ENCODE data around the gene TAGLN2. TPM values are rescaled to one million over a fixed set of nuclear protein-coding genes. Genes with fewer than 3 reads are reported as not detected.
A peak's percentile ranks its signal among the peaks of the same experiment; 100 is the strongest.

TAGLN2 gene
- total and polyA plus RNA-seq, 9 donors = 84.2 to 251 (median 201) TPM

DNA sequence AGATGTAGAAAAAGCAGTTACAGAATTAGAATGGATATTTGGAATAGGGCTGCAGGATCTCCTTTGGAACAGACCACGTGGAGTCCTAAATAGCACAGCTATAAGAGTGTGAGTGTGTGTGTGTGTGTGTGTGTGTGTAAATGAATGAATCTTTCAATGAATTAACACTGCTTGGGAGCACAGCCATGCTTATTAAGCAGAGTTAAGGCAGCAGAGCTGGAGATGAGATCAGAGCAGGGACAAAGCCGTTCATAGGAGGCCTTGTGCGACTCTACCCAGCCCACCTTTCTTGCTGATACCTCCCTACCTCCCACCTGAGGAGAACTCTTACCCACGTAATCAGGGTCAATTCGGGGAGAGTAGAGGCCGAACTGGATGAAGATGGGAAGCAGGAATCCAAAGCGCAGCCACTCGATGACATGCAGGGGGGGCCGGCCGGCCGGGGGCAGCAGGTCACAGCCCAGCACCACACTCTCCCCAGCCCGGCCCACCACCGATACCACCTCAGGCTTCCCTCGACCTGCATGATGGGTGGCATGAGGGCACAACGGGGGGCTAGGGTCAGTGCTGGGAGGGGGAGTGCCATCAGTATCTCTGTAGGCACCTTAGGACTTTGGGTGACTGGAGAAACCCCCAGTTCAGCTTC lies 17.4 kb upstream of the TAGLN2 start:
- H3K9me3 ChIP-seq (replicated peaks; ENCODE audit: control insufficient read depth, low read depth, low read length) = no peaks in the 10 kb centered on the region
- H3K36me3 ChIP-seq (ENCODE audit: control insufficient read depth, insufficient read depth, low read length) = no peaks in the 10 kb centered on the region
- H3K4me1 ChIP-seq (ENCODE audit: control insufficient read depth, insufficient read depth, low read length) = peaks cover 16% of the 10 kb centered on the region
- no peak overlapping the region for H3K4me3 ChIP-seq (ENCODE audit: low read length)
- peaks cover 23% of the 10 kb centered on the region for H3K27me3 ChIP-seq (ENCODE audit: control insufficient read depth, insufficient read depth, low read length)
- no peak for DNase-seq
- no peak overlapping the region for H3K27ac ChIP-seq (ENCODE audit: low read length)
- 75% methylated on average over 2 of the region's 15 CpGs for WGBS (ENCODE audit: insufficient coverage)

- H3K4me1 ChIP-seq (ENCODE audit: control insufficient read depth, insufficient read depth, low read length) = peaks cover 17% of the 10 kb centered on the region
- no peak overlapping the region for H3K4me3 ChIP-seq (ENCODE audit: low read length)
- H3K27ac ChIP-seq (ENCODE audit: low read length) = no peak overlapping the region
- peaks cover 23% of the 10 kb centered on the region for H3K27me3 ChIP-seq (ENCODE audit: control insufficient read depth, insufficient read depth, low read length)
- no peak for DNase-seq
- 45% methylated on average over 10 of the region's 15 CpGs for WGBS (ENCODE audit: insufficient coverage)
- H3K36me3 ChIP-seq (ENCODE audit: control insufficient read depth, insufficient read depth, low read length) = no peaks in the 10 kb centered on the region
- no peaks in the 10 kb centered on the region for H3K9me3 ChIP-seq (replicated peaks; ENCODE audit: control insufficient read depth, low read depth, low read length)
Observed at GRCh38 chr1:159941591-159942560, 16.6 kb upstream of the TAGLN2 start.

DNA sequence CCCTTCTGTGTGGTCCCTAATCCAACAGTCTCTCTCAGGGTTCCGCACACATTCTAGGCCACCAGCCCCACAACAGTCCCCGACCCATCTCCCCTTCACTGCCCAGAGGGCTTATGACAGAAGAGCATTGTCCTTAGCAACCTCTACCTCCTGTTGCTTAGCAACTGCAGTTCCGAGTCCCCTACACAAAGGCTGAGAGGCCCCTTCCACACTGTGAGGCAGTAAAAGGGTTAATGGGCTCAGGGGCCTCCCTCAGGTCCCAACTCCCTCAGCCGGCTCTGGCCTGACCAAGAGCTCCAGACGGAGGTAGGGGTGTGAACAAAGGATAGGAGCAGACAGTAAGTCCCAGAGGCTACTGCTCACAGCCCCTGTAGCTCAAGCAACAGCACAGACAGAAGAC lies 15.8 kb upstream of the TAGLN2 start:
- H3K27me3 ChIP-seq (ENCODE audit: control insufficient read depth, insufficient read depth, low read length) = peaks cover 22% of the 10 kb centered on the region
- H3K36me3 ChIP-seq (ENCODE audit: control insufficient read depth, insufficient read depth, low read length) = no peaks in the 10 kb centered on the region
- WGBS (ENCODE audit: insufficient coverage) = 45% methylated on average over 2 of the region's 5 CpGs

DNA sequence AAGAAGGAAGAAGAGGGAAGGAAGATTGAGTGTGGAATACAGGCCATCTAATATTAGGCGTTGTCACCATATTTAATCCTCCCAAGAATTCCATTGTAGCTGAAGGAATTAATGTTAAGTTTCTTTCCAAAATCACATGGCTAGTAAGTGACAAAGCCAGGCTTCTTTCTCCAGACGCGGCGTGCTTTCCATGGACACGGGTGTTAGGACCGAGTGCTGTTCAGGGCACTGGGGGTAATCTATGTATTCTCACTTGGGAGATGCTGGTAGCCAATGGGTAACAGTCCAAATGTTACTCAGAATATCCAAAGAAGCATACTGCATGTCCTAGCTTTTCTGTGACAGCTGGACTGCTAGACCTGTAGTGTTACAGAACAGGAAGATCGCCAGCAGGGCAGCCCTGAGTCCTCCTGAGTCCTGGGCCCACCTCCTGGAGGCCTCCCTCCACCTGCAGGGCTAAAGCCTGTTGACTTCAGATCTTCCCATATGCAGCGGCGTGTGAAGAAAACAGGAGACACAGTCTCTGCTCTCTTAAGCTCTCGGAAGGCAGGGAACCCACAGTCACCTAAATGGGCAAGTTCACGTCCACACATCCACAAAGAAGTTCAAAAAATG lies 14.8 kb upstream of the TAGLN2 start:
- WGBS (ENCODE audit: insufficient coverage) = 66% methylated on average over 4 of the region's 11 CpGs
- no peak for DNase-seq
- H3K27me3 ChIP-seq (ENCODE audit: control insufficient read depth, insufficient read depth, low read length) = peaks cover 16% of the 10 kb centered on the region
- H3K9me3 ChIP-seq (replicated peaks; ENCODE audit: control insufficient read depth, low read depth, low read length) = no peaks in the 10 kb centered on the region
- H3K4me1 ChIP-seq (ENCODE audit: control insufficient read depth, insufficient read depth, low read length) = peaks cover 9% of the 10 kb centered on the region
- no peak overlapping the region for H3K27ac ChIP-seq (ENCODE audit: low read length)
- no peaks in the 10 kb centered on the region for H3K36me3 ChIP-seq (ENCODE audit: control insufficient read depth, insufficient read depth, low read length)
- no peak overlapping the region for H3K4me3 ChIP-seq (ENCODE audit: low read length)

More for the DNA sequence above, 15.8 kb upstream of the TAGLN2 start:
- no peak for DNase-seq
- no peak overlapping the region for H3K4me3 ChIP-seq (ENCODE audit: low read length)
- H3K4me1 ChIP-seq (ENCODE audit: control insufficient read depth, insufficient read depth, low read length) = peaks cover 17% of the 10 kb centered on the region
- H3K27ac ChIP-seq (ENCODE audit: low read length) = no peak overlapping the region
- no peaks in the 10 kb centered on the region for H3K9me3 ChIP-seq (replicated peaks; ENCODE audit: control insufficient read depth, low read depth, low read length)

GRCh38 chr1:159939678-159940002 lies 14.3 kb upstream of the TAGLN2 start:
- no peak for DNase-seq
- Histone ChIP-seq H3K9me3 (replicated peaks; ENCODE audit: control insufficient read depth, low read depth, low read length) (no peaks in the 10 kb centered on the region), H3K27me3 (ENCODE audit: control insufficient read depth, insufficient read depth, low read length) (peaks cover 11% of the 10 kb centered on the region), H3K4me1 (ENCODE audit: control insufficient read depth, insufficient read depth, low read length) (peaks cover 6% of the 10 kb centered on the region), H3K4me3 (ENCODE audit: low read length) (no peak overlapping the region), H3K27ac (ENCODE audit: low read length) (no peak overlapping the region), H3K36me3 (ENCODE audit: control insufficient read depth, insufficient read depth, low read length) (no peaks in the 10 kb centered on the region)
- WGBS (ENCODE audit: insufficient coverage) = no CpG with 5 or more reads among the region's 3 CpGs

GRCh38 chr1:159938905-159939677 lies 13.8 kb upstream of the TAGLN2 start:
- DNase-seq = no peak
- H3K36me3 ChIP-seq (ENCODE audit: control insufficient read depth, insufficient read depth, low read length) = no peaks in the 10 kb centered on the region
- H3K4me3 ChIP-seq (ENCODE audit: low read length) = no peak overlapping the region
- H3K27ac ChIP-seq (ENCODE audit: low read length) = no peak overlapping the region
- H3K9me3 ChIP-seq (replicated peaks; ENCODE audit: control insufficient read depth, low read depth, low read length) = no peaks in the 10 kb centered on the region
- peaks cover 6% of the 10 kb centered on the region for H3K4me1 ChIP-seq (ENCODE audit: control insufficient read depth, insufficient read depth, low read length)
- WGBS (ENCODE audit: insufficient coverage) = 90% methylated on average over 5 of the region's 6 CpGs
- H3K27me3 ChIP-seq (ENCODE audit: control insufficient read depth, insufficient read depth, low read length) = peaks cover 7% of the 10 kb centered on the region

GRCh38 chr1:159938211-159938852 lies 13.0 kb upstream of the TAGLN2 start:
- Histone ChIP-seq H3K27ac (ENCODE audit: low read length) (no peak overlapping the region), H3K36me3 (ENCODE audit: control insufficient read depth, insufficient read depth, low read length) (no peaks in the 10 kb centered on the region), H3K27me3 (ENCODE audit: control insufficient read depth, insufficient read depth, low read length) (peaks cover 5% of the 10 kb centered on the region), H3K9me3 (replicated peaks; ENCODE audit: control insufficient read depth, low read depth, low read length) (no peaks in the 10 kb centered on the region), H3K4me1 (ENCODE audit: control insufficient read depth, insufficient read depth, low read length) (peaks cover 6% of the 10 kb centered on the region), H3K4me3 (ENCODE audit: low read length) (no peak overlapping the region)
- no peak for DNase-seq
- WGBS (ENCODE audit: insufficient coverage) = 48% methylated on average over 6 of the region's 7 CpGs

DNA sequence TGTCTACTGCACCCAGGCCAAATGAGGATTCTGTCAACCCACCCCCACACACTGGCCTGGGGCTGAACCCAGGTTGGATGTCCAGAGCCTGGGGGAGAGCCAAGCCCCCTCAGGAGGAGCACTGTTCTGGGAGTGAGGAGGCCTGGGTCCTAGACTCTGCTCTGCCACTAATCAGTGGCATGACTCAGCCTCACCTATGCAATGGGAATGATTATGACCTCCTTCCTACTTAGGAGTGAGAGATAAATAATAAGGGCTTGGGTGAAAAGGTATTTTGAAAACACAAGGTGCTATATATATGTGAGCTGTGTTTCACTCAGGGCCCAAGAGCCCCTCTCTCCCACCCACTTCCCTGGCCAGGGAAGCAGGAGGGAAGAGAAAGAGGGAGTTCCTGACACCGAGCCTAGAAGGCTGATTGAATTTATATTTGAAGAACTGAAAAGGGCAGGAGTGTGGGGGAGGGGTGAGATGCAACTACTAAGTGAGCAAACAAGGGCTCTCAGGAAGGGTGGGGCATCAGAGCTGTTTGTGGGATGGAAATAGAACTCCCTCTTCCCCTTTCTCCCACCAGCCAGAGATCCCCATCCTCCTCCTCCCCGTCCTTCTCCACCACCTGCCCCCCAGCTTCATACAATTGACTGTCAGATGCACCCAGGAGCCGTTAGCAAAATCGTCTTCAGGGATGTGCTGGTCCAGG lies 11.9 kb upstream of the TAGLN2 start:
- peaks cover 6% of the 10 kb centered on the region for H3K4me1 ChIP-seq (ENCODE audit: control insufficient read depth, insufficient read depth, low read length)
- H3K4me3 ChIP-seq (ENCODE audit: low read length) = no peak overlapping the region
- H3K27me3 ChIP-seq (ENCODE audit: control insufficient read depth, insufficient read depth, low read length) = peaks cover 5% of the 10 kb centered on the region
- H3K9me3 ChIP-seq (replicated peaks; ENCODE audit: control insufficient read depth, low read depth, low read length) = no peaks in the 10 kb centered on the region
- no peaks in the 10 kb centered on the region for H3K36me3 ChIP-seq (ENCODE audit: control insufficient read depth, insufficient read depth, low read length)
- no peak for DNase-seq
- 30% methylated on average over 3 of the region's 4 CpGs for WGBS (ENCODE audit: insufficient coverage)
- H3K27ac ChIP-seq (ENCODE audit: low read length) = no peak overlapping the region

DNA sequence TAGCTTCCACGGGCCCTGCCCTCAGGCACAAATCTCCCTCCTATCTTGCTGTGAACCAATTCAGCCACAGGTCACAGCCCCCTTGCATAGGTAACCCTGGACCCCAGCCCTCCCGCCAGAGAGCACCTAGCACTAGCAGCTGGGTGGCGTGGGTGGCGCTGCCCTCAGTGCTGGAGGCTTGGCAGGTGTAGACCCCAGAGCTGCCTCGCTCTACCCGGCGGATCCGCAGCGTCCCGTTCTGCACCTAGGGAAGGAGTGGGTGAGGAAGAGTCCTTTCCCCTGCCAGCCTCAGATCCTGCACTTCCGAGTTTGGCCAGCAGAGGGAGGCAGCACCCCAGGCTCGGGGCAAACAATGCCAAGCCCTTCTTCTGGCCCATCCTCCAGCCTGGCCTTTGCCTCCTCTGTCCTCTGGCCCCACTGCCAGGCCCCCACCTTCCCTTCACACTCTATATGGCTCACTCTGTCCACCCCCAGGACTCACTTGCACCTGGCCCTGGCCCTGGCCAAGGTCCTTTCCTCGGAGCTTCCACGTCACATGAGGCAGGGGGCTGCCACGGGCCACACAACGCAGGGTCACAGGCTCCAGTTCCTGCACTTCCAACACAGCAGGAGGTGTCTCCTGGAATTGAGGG lies 11.1 kb upstream of the TAGLN2 start:
- DNase-seq = peak; percentile 64
- H3K36me3 ChIP-seq (ENCODE audit: control insufficient read depth, insufficient read depth, low read length) = no peaks in the 10 kb centered on the region
- WGBS (ENCODE audit: insufficient coverage) = 34% methylated on average over 15 of the region's 16 CpGs
- no peaks in the 10 kb centered on the region for H3K9me3 ChIP-seq (replicated peaks; ENCODE audit: control insufficient read depth, low read depth, low read length)
- H3K4me3 ChIP-seq (ENCODE audit: low read length) = no peak overlapping the region
- H3K4me1 ChIP-seq (ENCODE audit: control insufficient read depth, insufficient read depth, low read length) = peaks cover 6% of the 10 kb centered on the region
- no peak overlapping the region for H3K27ac ChIP-seq (ENCODE audit: low read length)
- peaks cover 5% of the 10 kb centered on the region for H3K27me3 ChIP-seq (ENCODE audit: control insufficient read depth, insufficient read depth, low read length)
